Measurements from ENCODE around the gene TSPAN18.

TSPAN18 gene

GRCh38 chr11:44979543-44980399, 253.0 kb downstream of the TSPAN18 start:
- no peak for DNase-seq (ENCODE audit: low read depth)

GRCh38 chr11:44980533-44981427, 254.0 kb downstream of the TSPAN18 start:
- DNase-seq (ENCODE audit: low read depth) = no peak
